Measurements from ENCODE around the gene TAPBPL.
A peak's percentile ranks its signal among the peaks of the same experiment; 100 is the strongest.
"Not testable (repeated sequence)": the region's sequence is repeated elsewhere in the genome, so short reads cannot be mapped to it uniquely, and the experiment has no call there.

Gene TAPBPL

DNA sequence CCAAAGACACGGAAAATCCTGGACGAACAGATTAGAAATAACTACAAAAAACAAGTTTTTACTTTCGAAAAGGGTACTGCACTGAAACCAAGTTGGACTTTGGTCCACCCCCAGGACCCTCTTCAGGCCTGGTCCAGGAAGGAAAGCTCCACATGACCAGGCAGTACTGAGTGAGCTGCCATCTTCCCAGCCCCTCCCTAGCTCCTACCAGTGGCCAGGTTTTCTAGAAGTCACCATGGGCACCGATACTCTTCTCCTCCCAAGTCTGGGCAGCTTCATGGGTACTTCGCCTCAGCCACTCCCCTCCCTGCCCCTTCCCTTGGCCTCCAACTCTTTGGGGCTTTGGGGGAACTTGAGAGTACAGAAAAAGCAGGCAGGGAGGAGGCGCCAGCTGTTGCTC lies 12.0 kb downstream of the TAPBPL start:
- no peak for DNase-seq (ENCODE audit: low read depth)

DNA sequence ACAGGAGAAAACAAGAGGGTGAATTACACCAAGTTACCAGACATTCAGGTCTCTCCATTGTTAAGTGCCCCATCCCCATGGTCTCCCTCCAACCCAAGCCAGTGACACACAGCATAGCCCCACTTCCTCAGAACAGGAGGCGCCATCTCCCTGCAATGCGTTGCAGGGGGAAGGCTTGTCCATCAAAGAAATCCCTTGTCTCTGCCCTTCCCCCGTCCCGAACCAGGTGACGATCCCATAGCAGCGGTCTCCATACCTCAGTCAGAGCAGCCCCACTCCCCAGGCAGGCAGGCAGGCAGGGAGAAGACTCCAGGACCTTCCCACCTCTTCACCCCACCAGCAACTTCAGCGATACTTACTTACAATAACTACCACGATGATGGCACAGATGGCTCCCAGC lies 12.7 kb downstream of the TAPBPL start:
- DNase-seq (ENCODE audit: low read depth) = no peak

DNA sequence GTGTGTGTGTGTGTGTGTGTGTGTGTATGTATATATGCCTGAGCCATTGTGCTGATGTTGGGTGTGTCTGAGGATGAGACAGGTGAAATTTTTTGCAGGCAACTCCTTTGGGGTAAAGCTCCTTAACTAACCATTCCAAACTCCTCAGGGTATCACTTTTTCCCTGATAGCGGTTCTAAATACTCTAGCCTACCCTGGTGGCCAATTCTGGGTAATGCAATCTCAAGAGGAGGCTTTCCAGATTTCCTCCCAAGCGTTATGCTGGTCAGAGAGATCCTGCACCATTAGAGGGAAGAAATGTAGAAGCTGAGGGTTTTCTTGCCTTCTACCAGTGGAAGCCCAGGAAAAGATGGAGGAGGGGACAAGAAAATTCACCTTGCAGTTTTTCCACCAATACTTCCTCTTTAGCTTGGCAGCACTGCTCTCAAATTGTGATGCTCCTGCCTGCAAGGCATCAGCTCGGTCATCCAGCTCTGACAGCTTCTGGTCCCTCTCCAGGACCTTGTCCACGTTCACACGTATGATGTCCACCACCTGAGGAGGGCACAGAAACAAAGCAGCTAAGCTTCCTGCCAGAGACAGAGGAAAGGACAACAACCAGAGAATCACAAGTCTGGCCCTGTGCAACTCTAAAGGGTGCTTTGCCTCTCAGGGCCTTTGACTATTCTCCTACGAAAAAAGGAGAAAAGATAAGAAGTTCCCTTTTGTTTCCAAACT lies 13.8 kb downstream of the TAPBPL start:
- DNase-seq (ENCODE audit: low read depth) = peak; percentile 62

DNA sequence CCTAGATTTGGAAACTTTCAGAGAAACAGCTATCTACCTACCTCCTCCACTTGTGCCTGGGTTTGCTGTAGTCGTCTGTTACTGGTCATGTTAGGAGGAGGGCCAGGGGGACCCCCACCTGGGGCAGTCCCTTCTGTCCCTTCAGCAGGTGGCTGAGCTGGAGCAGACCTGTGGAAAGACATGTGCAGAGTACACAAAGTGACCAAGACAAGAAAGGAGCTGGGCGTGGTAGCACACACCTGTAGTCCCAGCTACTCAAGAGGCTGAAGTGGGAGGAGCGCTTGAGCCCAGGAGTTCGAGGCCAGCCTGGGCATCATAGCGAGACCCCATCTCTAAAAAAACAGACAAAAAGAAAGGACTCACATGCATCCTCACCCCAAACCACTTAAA lies 14.3 kb downstream of the TAPBPL start:
- DNase-seq (ENCODE audit: low read depth) = no peak

DNA sequence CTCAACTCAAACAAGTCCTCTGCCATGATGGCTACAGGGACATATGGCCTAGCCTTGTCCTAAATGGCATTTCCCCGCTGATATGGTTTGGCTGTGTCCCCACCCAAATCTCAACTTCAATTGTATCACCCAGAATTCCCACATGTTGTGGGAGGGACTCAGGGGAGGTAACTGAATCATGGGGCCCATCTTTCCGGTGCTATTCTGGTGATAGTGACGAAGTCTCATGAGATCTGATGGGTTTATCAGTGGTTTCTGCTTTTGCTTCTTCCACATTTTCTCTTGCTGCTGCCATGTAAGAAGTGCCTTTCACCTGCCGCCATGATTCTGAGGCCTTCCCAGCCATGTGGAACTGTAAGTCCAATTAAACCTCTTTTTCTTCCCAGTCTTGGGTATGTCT lies 14.9 kb downstream of the TAPBPL start:
- DNase-seq (ENCODE audit: low read depth) = not testable (repeated sequence)

DNA sequence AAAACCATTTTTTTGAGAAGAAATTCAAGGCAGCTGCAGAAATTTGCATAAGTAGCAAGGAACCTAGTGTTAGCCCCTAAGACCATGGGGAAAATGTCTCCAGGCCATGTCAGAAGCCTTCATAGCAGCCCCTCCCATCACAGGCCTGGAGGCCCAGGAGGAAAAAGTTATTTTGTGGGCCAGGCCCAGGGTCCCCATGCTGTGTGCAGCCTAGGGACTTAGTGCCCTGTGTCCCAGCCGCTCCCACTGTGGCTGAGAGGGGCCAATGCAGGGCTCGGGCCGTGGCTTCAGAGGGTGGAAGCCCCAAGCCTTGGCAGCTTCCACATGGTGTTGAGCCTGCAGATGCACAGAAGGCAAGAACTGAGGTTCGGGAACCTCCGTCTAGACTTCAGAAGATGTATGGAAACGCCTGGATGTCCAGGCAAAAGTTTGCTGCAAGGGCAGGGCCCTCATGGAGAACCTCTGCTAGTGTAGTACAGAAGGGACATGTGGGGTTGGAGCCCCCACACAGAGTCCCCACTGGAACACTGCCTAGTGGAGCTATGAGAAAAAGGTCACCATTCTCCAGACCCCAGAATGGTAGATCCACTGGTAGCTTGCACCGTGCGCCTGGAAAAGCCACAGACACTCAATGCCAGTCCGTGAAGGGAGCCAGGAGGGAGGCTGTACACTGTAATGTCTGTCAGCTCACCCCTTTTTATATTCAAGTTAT lies 15.9 kb downstream of the TAPBPL start:
- DNase-seq (ENCODE audit: low read depth) = not testable (repeated sequence)

DNA sequence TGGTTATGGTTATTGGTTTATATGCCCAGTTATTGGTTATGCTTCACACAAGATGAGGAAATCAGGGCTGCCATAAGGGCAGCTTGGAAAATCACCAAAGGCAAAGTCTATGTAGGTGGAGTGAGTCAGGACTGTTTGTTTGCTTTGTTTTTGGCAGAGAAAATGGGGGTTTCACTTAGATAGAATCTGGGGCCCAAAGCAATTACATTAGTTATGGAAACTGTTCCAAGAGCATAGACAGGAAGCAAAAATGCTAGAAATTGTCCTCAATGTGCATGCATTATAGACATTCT lies 16.4 kb downstream of the TAPBPL start:
- DNase-seq (ENCODE audit: low read depth) = no peak

DNA sequence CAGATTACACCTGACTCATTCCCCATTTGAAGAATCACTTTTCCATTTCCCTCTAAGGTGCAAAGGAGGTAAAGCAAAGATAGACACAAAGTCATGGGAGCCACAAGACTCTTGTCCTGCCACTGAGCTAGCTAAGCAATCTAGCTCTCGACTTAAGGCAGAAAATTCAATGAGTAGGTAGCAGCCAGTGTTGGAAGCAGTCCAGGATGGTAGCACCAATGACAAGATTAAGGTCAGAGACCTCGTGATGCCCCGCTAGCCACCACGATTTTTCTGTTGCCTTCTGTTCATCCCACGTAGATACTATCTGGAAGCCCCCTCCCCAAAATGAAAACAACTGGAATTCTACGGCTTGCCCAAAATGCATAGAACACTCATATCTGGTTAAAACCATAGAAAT lies 17.2 kb downstream of the TAPBPL start:
- no peak for DNase-seq (ENCODE audit: low read depth)

DNA sequence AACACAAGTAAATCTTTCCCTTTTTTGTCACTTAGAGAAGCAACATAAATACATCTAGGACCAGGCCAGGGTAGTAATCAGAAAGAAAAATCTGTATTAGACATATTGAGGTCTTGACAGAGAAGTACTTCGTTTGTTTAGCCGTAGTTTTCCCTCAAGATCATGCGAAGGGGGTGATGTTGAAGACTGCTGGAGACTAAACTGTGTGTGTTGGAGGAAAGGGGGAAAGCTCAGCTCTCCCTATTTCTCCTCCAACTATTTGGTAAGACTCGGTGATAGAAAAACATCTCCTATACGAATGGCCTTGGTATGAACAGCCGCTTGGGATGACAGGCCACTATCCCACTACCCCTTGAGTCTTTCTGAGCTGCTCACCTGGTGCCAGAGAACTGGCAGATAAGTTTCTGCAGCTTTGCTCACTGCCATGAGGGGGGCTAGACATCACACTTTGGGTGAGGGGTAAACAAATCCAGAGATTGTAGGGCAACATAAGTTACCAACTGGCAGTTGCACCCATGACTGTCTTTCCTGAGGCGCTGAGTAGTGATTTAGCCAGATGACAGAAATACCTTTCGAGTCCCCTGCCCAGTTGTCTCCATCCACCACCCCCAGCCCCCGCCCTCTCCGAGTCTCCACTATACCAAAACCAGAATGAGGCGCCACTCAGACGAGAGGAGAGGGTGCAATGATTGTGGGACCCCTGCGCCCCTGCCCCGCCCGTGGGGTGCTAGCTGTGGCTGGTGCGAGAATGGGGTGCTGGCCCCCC lies 17.9 kb downstream of the TAPBPL start:
- DNase-seq (ENCODE audit: low read depth) = no peak

DNA sequence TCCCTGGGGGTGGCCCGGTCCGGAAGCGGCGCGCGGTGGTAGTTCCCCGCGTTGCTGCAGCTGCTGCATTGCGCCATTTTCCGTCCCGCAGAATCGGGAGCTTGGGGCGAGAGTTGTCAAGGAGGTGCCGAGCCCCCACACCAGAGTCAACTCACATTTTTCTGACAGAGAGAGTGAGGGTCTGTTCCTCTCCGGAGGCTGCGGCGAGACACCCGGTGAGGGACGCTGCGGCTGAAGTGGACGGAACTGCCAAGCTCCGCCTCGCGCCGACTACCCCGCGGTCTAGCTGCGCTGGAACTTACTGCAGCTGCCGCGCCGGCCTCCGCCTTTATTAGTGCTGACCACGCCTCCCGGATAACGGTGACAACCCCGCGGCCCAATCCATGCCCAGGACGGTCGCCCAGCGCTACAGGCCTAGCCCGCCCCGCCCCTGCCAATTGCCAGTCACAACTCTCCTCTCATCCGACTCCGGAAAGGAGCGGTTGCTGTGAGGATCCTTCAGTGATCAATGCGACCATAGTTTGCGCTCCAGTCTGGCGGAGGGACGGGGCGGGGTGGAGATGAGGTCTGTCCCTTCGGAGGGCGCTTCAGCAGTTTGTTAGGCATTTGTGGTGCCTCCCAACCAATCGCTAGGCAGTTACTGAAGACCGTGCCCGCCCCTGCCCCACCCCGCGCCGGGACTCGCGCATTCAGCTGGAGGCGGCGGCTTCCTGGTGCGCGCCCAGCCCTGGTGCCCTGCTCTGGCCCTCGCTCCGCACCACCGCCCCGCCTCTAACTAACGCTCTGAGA lies 18.7 kb downstream of the TAPBPL start, which contains the start of gene VAMP1:
TSS of gene VAMP1 (minus strand) at position 303 of the 789 bp plus-strand sequence. CDS start at position 157, 146 bp downstream.
- DNase-seq (ENCODE audit: low read depth) = peak; percentile 97

DNA sequence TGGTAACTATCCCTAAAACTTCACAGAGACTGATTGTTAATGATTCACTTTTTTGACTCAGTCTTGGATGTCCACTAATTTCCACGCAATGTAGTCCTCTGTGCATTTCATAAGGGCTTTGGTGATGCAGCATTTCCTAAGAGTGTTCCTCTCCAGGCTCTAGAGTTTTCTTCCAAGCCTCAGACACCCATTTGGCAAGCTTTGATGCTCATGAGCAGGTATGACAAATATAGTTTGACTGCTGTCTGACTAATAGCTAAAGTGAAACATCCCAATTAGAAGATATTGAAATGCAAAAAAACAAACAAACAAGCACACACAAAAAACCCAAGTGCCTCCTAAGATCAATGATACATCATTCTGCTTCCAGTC lies 20.1 kb downstream of the TAPBPL start:
- no peak for DNase-seq (ENCODE audit: low read depth)

DNA sequence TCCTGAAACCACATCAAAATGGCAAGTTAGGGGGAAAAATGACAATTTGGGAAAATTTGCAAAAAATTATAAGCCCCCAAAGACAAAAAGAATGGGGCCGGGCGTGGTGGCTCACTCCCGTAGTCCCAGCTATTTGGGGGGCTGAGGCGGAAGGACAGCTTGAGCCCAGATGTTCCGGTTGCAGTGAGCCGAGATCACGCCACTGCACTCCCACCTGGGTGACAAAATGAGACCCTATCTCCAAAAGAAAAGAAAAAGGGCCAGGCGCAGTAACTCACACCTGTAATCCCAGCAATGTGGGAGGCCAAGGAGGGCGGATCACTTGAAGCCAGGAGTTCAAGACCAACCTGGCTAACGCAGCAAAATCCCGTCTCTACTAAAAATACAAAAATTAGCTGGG lies 20.6 kb downstream of the TAPBPL start:
- no peak for DNase-seq (ENCODE audit: low read depth)

DNA sequence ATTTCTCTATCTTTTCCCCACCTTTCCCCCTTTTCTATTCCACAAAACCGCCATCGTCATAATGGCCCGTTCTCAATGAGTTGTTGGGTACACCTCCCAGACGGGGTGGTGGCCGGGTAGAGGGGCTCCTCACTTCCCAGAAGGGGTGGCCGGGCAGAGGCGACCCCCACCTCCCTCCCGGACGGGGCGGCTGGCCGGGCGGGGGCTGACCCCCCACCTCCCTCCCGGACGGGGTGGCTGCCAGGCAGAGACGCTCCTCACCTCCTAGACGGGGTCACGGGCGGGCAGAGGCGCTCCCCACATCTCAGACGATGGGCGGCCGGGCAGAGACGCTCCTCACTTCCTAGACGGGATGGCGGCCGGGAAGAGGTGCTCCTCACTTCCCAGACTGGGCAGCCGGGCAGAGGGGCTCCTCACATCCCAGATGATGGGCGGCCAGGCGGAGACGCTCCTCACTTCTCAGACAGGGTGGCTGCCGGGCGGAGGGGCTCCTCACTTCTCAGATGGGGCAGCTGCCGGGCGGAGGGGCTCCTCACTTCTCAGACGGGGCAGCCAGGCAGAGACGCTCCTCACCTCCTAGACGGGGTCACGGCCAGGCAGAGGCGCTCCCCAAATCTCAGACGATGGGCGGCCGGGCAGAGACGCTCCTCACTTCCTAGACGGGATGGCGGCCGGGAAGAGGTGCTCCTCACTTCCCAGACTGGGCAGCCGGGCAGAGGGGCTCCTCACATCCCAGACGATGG lies 23.6 kb downstream of the TAPBPL start:
- not testable (repeated sequence) for DNase-seq (ENCODE audit: low read depth)

DNA sequence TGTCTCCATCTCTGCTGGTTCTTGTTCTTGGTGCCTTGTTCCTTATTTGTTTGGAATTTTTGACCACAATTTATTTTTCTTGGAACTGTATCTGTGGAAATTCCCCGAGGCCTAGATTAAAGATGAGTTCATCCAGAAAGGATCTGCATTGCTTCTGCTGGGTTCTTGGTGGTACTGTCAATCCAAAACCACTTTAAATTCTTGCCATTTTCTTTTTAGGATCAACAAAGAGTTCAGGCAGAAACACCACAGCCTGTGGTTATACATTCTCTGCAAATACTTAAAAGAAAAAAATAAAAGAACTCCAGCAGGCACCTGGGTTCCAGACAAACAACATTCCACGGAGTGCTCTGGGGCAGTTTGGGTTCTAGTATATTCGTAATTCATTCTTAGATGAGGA lies 24.6 kb downstream of the TAPBPL start:
- DNase-seq (ENCODE audit: low read depth) = no peak

DNA sequence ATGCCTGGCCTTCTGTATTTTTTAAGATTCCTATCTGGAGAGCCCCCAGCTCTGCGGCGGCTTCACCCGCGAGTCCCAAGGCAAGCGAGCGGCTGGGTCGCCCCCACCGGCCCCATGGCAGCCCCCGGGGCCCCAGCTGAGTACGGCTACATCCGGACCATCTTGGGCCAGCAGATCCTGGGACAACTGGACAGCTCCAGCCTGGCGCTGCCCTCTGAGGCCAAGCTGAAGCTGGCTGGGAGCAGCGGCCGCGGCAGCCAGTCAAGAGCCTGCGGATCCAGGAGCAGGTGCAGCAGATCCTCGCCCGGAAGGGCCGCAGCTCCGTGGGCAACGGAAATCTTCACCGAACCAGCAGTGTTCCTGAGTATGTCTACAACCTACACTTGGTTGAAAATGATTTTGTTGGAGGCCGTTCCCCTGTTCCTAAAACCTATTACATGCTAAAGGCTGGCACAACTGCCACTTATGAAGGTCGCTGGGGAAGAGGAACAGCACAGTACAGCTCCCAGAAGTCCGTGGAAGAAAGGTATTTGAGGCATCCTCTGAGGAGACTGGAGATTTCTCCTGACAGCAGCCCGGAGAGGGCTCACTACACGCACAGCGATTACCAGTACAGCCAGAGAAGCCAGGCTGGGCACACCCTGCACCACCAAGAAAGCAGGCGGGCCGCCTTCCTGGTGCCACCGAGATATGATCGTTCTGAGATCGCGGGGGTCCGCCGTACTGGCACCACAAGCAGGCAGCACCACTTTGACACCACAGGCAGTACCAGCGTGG lies 25.9 kb downstream of the TAPBPL start:
- not testable (repeated sequence) for DNase-seq (ENCODE audit: low read depth)

DNA sequence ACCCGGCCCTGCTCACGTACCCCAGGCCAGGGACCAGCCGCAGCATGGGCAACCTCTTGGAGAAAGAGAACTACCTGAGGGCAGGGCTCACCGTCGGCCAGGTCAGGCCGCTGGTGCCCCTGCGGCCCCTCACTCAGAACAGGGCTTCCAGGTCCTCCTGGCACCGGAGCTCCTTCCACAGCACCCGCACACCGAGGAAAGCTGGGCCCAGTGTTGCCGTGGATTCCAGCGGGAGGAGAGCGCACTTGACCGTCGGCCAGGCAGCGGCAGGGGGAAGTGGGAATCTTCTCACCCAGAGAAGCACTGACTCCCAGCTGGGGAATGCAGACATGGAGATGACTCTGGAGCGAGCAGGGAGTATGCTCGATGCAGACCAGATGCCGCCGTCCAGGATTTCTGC lies 26.6 kb downstream of the TAPBPL start:
- DNase-seq (ENCODE audit: low read depth) = no peak

DNA sequence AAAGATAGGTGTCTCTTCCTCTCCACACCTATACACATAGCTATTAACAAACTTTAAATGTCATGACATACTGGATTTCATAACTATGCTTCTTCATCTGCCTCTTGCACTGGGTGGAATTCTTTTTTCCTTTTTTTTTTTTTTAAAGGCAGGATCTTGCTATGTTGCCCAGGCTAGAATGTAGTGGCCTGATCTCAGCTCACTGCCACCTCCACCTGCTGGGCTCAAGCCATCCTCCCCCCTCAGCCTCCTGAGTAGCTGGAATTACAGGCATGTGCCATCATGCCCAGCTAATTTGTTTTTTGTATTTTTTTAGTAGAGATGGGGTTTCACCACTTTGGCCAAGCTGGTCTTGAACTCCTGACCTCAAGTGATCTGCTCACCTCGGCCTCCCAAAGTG lies 36.4 kb downstream of the TAPBPL start:
- no peak for DNase-seq (ENCODE audit: low read depth)

DNA sequence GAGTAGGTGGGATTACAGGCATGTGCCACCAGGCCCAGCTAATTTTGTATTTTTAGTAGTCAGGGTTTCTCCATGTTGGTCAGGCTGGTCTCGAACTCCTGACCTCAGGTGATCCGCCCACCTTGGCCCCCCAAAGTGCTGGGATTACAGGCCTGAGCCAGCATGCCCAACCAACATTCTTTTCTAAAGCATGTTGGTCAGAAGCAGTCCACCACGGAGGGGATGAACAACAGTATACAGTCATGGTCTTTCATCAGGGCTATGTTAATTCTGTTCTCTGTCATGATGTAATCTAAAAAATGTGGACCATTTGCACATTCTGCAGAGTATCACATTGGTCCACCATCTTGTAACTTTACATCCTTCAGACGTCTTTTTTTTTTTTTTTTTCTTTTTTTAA lies 37.6 kb downstream of the TAPBPL start:
- no peak for DNase-seq (ENCODE audit: low read depth)

DNA sequence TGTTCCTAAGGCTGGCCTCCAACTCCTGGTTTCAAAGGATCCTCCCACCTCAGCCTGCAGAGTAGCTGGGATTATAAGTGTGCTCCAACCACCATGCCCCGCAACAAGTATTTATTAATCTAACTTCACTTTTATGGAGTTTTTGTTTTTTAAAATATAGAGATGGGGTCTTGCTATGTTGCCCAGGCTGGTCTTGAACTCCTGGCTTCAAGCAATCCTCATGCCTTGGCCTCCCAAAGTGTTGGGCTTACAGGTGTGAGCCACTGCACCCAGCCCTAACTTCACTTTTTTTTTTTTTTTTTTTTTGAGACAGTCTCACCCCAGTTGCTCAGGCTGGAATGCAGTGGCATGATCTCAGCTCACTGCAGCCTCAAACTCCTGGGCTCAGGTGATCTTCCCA lies 38.8 kb downstream of the TAPBPL start:
- not testable (repeated sequence) for DNase-seq (ENCODE audit: low read depth)

DNA sequence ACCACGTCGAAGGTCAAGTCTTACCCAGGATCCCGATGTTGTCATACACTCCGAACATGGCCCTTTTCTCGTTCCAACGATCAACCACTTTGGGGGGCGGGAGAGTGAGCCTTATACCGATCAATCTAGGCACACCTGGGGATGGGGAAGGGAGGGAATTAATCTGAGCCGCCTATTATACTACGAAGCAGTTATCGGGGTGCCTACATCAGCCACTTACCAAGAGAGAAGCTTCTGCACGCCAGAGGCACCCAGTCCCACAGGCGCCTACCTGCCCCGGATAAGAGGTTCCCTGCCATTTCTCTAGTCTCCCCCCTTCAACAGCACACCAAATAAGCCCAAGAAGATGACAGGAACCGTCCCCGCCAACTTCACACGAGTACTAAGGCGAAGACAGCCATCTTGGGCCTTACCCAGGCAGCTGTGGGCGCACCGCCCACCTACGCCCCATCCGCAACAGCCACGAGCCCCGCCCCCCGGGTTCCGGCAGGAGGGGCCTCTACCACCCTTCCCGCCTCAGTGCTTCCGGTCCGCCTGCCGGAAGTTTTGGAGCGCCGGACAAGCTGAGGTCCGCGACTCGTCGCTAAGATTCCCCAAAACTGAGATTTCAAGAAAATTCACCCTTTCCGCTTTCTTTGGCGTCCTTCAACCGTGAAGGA lies 41.1 kb downstream of the TAPBPL start, which contains the start of gene MRPL51:
TSS of gene MRPL51 (minus strand) at position 425 of the 659 bp plus-strand sequence. CDS start at position 299, 126 bp downstream.
- DNase-seq (ENCODE audit: low read depth) = peak; percentile 90

All from fibroblast of the conjunctiva (primary cell).